LNCaP clone FGC (cell line): ENCODE results near the gene BEX4.

Source experiments
- DNase-seq: peaks from one replicate; pipeline ENCODE4 v3.0.0-alpha.2; 2011; ENCODE audit warnings: low read depth
- H3K4me3 ChIP-seq: 2 replicates; pipeline ENCODE4 v1.5.1; 2011; ENCODE audit warnings: mild to moderate bottlenecking, low read depth, low read length, control low read depth
- CTCF ChIP-seq: IDR thresholded peaks from 2 replicates; pipeline ENCODE4 v1.5.1; 2012; ENCODE audit warnings: mild to moderate bottlenecking; ENCODE audit not compliant: control insufficient read depth, insufficient read depth; ENCODE audit errors: extremely low read depth

Gene BEX4

GRCh38 chrX:103256651-103257050 lies 41.7 kb downstream of the BEX4 start:
- no peak for TF ChIP-seq CTCF
- no peak for DNase-seq
- no peak overlapping the region for H3K4me3 ChIP-seq

GRCh38 chrX:103258275-103258674 lies 43.4 kb downstream of the BEX4 start:
- H3K4me3 ChIP-seq = no peak overlapping the region
- DNase-seq = no peak
- TF ChIP-seq CTCF = no peak
